ENCODE data around the gene BEND6.
A peak's percentile ranks its signal among the peaks of the same experiment; 100 is the strongest.

BEND6 gene

GRCh38 chr6:56954403-56955170, at the start of gene BEND6:
TSS of gene BEND6 (plus strand) at chr6:56955107. CDS start at chr6:56981811, 26,704 bp downstream.
- peaks cover 11% of the 10 kb centered on the region for H3K4me1 ChIP-seq (ENCODE audit: insufficient read depth, low read length)
- H3K9me3 ChIP-seq (ENCODE audit: low read length): no peaks in the 10 kb centered on the region
- H3K9ac ChIP-seq (ENCODE audit: low read length): peak within 1 kb of the TSS; percentile 75
- no peaks in the 10 kb centered on the region for H3K36me3 ChIP-seq (ENCODE audit: insufficient read depth, low read length)
- peak within 1 kb of the TSS; percentile 55 for H3K27ac ChIP-seq (ENCODE audit: low read depth, low read length)
- H3K4me3 ChIP-seq (ENCODE audit: low read depth in 1 of 2, low read length in 2 of 2): peak within 1 kb of the TSS; percentile 61 to 86
- no peaks in the 10 kb centered on the region for H3K27me3 ChIP-seq (ENCODE audit: control insufficient read depth in 1 of 2, insufficient read depth in 2 of 2, low read length in 2 of 2)

GRCh38 chr6:56905378-56905777, 49.5 kb upstream of the BEND6 start:
- Histone ChIP-seq H3K27ac (ENCODE audit: low read depth, low read length) (no peak overlapping the region), H3K9ac (ENCODE audit: low read length) (no peak overlapping the region), H3K4me3 (ENCODE audit: low read depth in 1 of 2, low read length in 2 of 2) (no peak overlapping the region), H3K4me1 (ENCODE audit: insufficient read depth, low read length) (peaks cover 3% of the 10 kb centered on the region), H3K27me3 (ENCODE audit: control insufficient read depth in 1 of 2, insufficient read depth in 2 of 2, low read length in 2 of 2) (no peaks in the 10 kb centered on the region), H3K36me3 (ENCODE audit: insufficient read depth, low read length) (no peaks in the 10 kb centered on the region), H3K9me3 (ENCODE audit: low read length) (no peaks in the 10 kb centered on the region)

GRCh38 chr6:56906752-56907151, 48.2 kb upstream of the BEND6 start:
- Histone ChIP-seq H3K27me3 (ENCODE audit: control insufficient read depth in 1 of 2, insufficient read depth in 2 of 2, low read length in 2 of 2) (no peaks in the 10 kb centered on the region), H3K4me1 (ENCODE audit: insufficient read depth, low read length) (no peaks in the 10 kb centered on the region), H3K4me3 (ENCODE audit: low read depth in 1 of 2, low read length in 2 of 2) (no peak overlapping the region), H3K9me3 (ENCODE audit: low read length) (no peaks in the 10 kb centered on the region), H3K27ac (ENCODE audit: low read depth, low read length) (no peak overlapping the region), H3K9ac (ENCODE audit: low read length) (no peak overlapping the region), H3K36me3 (ENCODE audit: insufficient read depth, low read length) (no peaks in the 10 kb centered on the region)

- no peaks in the 10 kb centered on the region for H3K4me1 ChIP-seq (ENCODE audit: insufficient read depth, low read length)
- no peak overlapping the region for H3K9ac ChIP-seq (ENCODE audit: low read length)
- H3K27me3 ChIP-seq (ENCODE audit: control insufficient read depth in 1 of 2, insufficient read depth in 2 of 2, low read length in 2 of 2): no peaks in the 10 kb centered on the region
Measured at GRCh38 chr6:56909115-56909907, 45.6 kb upstream of the BEND6 start.

GRCh38 chr6:56911847-56912246, 43.1 kb upstream of the BEND6 start:
- H3K4me3 ChIP-seq (ENCODE audit: low read depth in 1 of 2, low read length in 2 of 2): no peak overlapping the region
- H3K27ac ChIP-seq (ENCODE audit: low read depth, low read length): no peak overlapping the region
- H3K36me3 ChIP-seq (ENCODE audit: insufficient read depth, low read length): no peaks in the 10 kb centered on the region
- no peak overlapping the region for H3K9ac ChIP-seq (ENCODE audit: low read length)
- H3K9me3 ChIP-seq (ENCODE audit: low read length): no peaks in the 10 kb centered on the region
- H3K27me3 ChIP-seq (ENCODE audit: control insufficient read depth in 1 of 2, insufficient read depth in 2 of 2, low read length in 2 of 2): no peaks in the 10 kb centered on the region
- H3K4me1 ChIP-seq (ENCODE audit: insufficient read depth, low read length): no peaks in the 10 kb centered on the region

More at GRCh38 chr6:56909115-56909907, 45.6 kb upstream of the BEND6 start:
- no peaks in the 10 kb centered on the region for H3K9me3 ChIP-seq (ENCODE audit: low read length)
- H3K27ac ChIP-seq (ENCODE audit: low read depth, low read length): no peak overlapping the region
- H3K4me3 ChIP-seq (ENCODE audit: low read depth in 1 of 2, low read length in 2 of 2): no peak overlapping the region
- H3K36me3 ChIP-seq (ENCODE audit: insufficient read depth, low read length): no peaks in the 10 kb centered on the region

GRCh38 chr6:56913285-56914074, 41.4 kb upstream of the BEND6 start:
- no peak overlapping the region for H3K4me3 ChIP-seq (ENCODE audit: low read depth in 1 of 2, low read length in 2 of 2)

GRCh38 chr6:56914798-56915658, 39.9 kb upstream of the BEND6 start:
- H3K36me3 ChIP-seq (ENCODE audit: insufficient read depth, low read length): no peaks in the 10 kb centered on the region
- no peak overlapping the region for H3K4me3 ChIP-seq (ENCODE audit: low read depth in 1 of 2, low read length in 2 of 2)
- no peaks in the 10 kb centered on the region for H3K27me3 ChIP-seq (ENCODE audit: control insufficient read depth in 1 of 2, insufficient read depth in 2 of 2, low read length in 2 of 2)
- no peaks in the 10 kb centered on the region for H3K4me1 ChIP-seq (ENCODE audit: insufficient read depth, low read length)
- no peak overlapping the region for H3K9ac ChIP-seq (ENCODE audit: low read length)
- H3K27ac ChIP-seq (ENCODE audit: low read depth, low read length): no peak overlapping the region
- H3K9me3 ChIP-seq (ENCODE audit: low read length): no peaks in the 10 kb centered on the region

More at GRCh38 chr6:56913285-56914074, 41.4 kb upstream of the BEND6 start:
- Histone ChIP-seq H3K4me1 (ENCODE audit: insufficient read depth, low read length) (no peaks in the 10 kb centered on the region), H3K9ac (ENCODE audit: low read length) (no peak overlapping the region), H3K27ac (ENCODE audit: low read depth, low read length) (no peak overlapping the region), H3K36me3 (ENCODE audit: insufficient read depth, low read length) (no peaks in the 10 kb centered on the region), H3K27me3 (ENCODE audit: control insufficient read depth in 1 of 2, insufficient read depth in 2 of 2, low read length in 2 of 2) (no peaks in the 10 kb centered on the region), H3K9me3 (ENCODE audit: low read length) (no peaks in the 10 kb centered on the region)

- Histone ChIP-seq H3K27me3 (ENCODE audit: control insufficient read depth in 1 of 2, insufficient read depth in 2 of 2, low read length in 2 of 2) (no peaks in the 10 kb centered on the region), H3K36me3 (ENCODE audit: insufficient read depth, low read length) (no peaks in the 10 kb centered on the region), H3K4me1 (ENCODE audit: insufficient read depth, low read length) (no peaks in the 10 kb centered on the region), H3K27ac (ENCODE audit: low read depth, low read length) (no peak overlapping the region), H3K9ac (ENCODE audit: low read length) (no peak overlapping the region), H3K9me3 (ENCODE audit: low read length) (no peaks in the 10 kb centered on the region), H3K4me3 (ENCODE audit: low read depth in 1 of 2, low read length in 2 of 2) (no peak overlapping the region)
Measured at GRCh38 chr6:56915832-56916231, 39.1 kb upstream of the BEND6 start.

- H3K27me3 ChIP-seq (ENCODE audit: control insufficient read depth in 1 of 2, insufficient read depth in 2 of 2, low read length in 2 of 2): no peaks in the 10 kb centered on the region
Measured at GRCh38 chr6:56916849-56917551, 37.9 kb upstream of the BEND6 start.

GRCh38 chr6:56922645-56923044, 32.3 kb upstream of the BEND6 start:
- Histone ChIP-seq H3K9me3 (ENCODE audit: low read length) (no peaks in the 10 kb centered on the region), H3K27ac (ENCODE audit: low read depth, low read length) (no peak overlapping the region), H3K4me1 (ENCODE audit: insufficient read depth, low read length) (no peaks in the 10 kb centered on the region), H3K27me3 (ENCODE audit: control insufficient read depth in 1 of 2, insufficient read depth in 2 of 2, low read length in 2 of 2) (no peaks in the 10 kb centered on the region), H3K9ac (ENCODE audit: low read length) (no peak overlapping the region), H3K4me3 (ENCODE audit: low read depth in 1 of 2, low read length in 2 of 2) (no peak overlapping the region), H3K36me3 (ENCODE audit: insufficient read depth, low read length) (no peaks in the 10 kb centered on the region)

More at GRCh38 chr6:56916849-56917551, 37.9 kb upstream of the BEND6 start:
- Histone ChIP-seq H3K4me1 (ENCODE audit: insufficient read depth, low read length) (no peaks in the 10 kb centered on the region), H3K4me3 (ENCODE audit: low read depth in 1 of 2, low read length in 2 of 2) (no peak overlapping the region), H3K27ac (ENCODE audit: low read depth, low read length) (no peak overlapping the region), H3K9me3 (ENCODE audit: low read length) (no peaks in the 10 kb centered on the region), H3K9ac (ENCODE audit: low read length) (no peak overlapping the region), H3K36me3 (ENCODE audit: insufficient read depth, low read length) (no peaks in the 10 kb centered on the region)
